HG03066 (cell line): ENCODE data around the gene CACNA1S.
A peak's percentile ranks its signal among the peaks of the same experiment; 100 is the strongest.

ENCODE experiments used
- ATAC-seq: cut with Tn5 transposase; IDR thresholded peaks from one replicate; pipeline ENCODE4 v1.9.1; 2021; ENCODE audit warnings: low read depth; ENCODE audit not compliant: unreplicated experiment

The CACNA1S gene

GRCh38 chr1:201112173-201112731, at the start of gene CACNA1S:
TSS of gene CACNA1S (minus strand) at chr1:201112426. CDS start at chr1:201112339, 87 bp downstream.
- no peak for ATAC-seq

DNA sequence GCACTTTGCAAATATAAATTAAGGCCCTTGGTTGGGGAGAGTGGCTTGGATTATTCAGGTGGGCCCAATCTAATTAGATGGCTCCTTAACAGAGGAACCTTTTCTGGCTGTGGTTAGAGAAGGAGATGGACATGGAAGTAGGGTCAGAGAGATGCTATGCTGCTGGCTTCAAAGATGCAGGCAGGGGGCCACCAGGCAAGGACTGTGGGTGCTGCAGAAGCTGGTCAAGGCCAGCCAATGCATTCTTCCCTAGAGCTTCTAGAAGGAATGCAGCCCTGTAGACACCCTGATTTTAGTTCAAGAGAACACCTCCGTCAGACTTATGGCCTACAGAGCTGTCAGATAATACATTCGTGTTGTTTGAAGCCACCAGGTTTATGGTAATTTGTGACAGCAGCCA, 45.7 kb upstream of the CACNA1S start:
- ATAC-seq, result no peak

DNA sequence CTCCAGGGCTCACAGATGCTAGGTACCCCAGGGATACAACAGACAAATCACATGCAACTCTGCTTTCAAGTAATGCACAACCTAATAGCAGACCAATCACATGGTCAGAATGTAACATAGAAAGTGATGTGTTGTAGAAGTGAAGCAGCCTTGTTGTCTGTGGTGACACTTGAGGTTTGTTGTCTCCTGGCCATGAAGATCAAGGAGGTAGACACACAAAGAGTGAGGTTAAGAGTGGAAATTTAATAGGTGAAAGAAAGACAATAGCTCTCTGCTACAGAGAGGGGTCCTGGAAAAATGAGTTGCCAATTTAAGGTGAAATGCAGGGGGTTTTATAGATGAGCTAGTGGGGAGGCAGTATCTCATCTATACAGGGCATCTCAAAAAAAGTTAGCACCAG, 44.6 kb upstream of the CACNA1S start:
- ATAC-seq, result no peak

GRCh38 chr1:201156346-201156745, 44.1 kb upstream of the CACNA1S start:
- ATAC-seq, result no peak

DNA sequence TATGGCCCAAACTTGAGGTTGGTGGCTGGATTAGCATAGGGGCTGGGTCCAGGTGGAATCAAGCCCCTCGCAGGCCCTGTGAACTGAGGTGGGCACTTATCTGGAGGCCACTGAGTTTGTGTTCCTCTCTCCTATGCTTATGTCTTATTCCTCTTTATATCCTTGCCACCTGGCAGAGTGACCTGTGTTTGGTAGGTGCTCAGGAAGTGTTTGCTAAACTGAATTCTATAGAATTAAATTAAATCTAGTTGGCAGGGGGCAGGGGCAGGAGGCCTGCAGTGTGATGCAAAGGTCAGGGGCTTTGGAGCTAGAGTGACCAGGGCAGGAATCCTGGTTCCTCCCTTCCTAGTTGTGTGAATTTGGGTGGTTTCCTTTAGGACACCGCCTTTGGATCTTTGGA, 43.1 kb upstream of the CACNA1S start:
- no peak for ATAC-seq

DNA sequence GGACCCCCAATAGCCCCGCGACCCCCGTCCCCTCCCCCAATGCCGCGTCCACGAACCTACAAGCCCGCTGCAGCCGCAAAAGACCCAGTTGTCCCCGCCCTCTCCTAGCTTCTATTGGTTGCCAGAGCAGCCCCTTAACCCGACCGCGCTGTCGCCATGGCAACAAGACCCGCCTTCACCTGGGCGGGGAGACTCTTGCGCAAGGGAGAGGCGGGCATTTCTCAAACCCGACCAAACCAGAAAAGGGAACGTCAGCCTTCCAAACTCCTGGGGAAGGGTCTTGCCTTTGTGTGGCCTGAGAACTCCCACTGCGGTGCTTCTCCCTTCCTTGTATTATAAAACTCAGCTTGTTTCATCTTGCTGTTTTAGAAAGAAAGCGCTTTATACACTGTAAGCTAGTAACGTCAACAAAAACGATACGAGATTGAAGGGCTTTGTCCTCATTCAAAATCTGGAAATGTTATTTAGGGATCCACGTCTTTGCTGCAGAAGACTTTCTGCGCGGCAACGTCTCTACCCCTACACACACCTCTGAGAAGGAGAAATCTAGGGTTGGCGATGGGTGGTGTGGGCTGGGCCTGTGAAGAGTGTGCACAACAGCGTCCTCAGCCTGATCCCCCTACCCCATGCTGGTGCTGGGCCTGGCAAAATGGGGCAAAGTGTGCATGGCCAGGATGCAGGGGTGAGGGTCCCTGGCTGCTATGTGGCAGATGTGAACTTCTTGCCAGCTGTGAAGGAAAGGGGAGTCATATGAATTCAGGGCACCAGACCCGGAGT, 42.4 kb upstream of the CACNA1S start, which contains the start of gene TMEM9:
Gene TMEM9 (minus strand): TSS at position 86 of the 777 bp plus-strand sequence. CDS start 551 bp downstream, outside the sequence.
- peak; percentile 99 for ATAC-seq

DNA sequence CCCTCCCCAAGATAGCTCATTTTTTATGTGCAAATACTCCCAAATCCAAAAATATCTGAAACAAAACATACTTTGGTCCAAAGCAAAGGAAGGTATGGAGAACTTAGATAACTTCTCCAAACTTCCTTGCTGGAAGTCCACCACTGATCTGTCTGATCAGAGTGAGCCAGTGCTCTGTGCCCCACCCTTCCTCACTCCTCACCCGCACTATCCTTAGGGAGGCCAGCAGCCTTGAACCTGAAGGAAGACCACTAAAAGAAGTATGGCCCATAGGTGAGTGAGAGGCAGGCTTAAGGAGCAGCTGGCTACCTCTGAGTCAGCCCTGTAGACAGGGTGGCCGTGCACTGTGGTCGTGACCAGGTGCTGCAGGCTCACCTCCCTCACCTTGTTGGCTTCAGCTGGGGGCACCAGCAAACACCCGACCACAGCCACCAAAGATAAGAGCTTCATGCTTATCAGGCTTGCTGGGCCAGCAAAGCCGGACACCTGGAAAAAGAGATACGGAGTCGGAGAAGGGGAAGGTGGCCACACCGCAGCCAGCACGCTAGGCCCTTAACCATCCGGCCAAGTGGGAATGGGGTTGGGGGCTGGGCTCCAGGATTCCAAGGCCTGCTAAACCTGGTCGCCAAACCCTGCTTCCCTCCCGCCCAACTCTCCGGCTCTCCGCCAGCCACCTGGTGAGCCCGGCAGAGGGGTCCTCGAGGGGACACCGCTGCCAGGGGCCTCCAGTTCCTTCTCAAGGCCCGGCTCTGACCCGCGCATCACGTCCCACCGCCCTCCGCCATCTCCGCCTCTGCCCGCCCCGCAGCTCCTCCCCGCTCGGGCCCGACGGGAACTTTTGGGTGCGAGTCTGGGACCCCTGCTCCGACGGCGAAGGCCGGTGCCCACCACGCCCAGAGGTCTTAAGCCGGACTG, 41.5 kb upstream of the CACNA1S start:
- peak; percentile 81 for ATAC-seq

GRCh38 chr1:201149400-201149799, 37.2 kb upstream of the CACNA1S start:
- no peak for ATAC-seq

GRCh38 chr1:201147396-201148015, 35.3 kb upstream of the CACNA1S start:
- ATAC-seq, result no peak

- ATAC-seq, result no peak
Observed at GRCh38 chr1:201146626-201147390, 34.6 kb upstream of the CACNA1S start.

DNA sequence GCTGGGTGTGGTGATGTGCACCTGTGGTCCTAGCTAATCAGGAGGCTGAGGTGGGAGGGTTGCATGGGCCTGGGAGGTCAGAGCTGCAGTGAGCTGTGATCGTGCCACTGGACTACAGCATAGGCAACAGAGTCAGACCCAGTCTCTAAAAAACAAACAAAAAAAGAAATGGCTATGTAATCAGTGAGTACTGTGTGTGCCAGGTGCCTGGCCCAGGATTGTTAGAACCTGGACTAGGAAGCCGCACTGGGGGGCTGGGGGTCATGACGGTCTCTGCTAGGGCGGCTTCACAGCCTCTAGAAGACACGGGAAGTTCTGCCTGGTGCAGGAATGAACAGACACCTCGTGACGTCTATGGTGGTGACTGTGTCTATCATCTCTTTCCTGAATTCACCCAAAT, 33.6 kb upstream of the CACNA1S start:
- no peak for ATAC-seq

GRCh38 chr1:201145132-201145531, 32.9 kb upstream of the CACNA1S start:
- no peak for ATAC-seq

- no peak for ATAC-seq
Observed at GRCh38 chr1:201144701-201145100, 32.5 kb upstream of the CACNA1S start.

- ATAC-seq, result no peak
Observed at GRCh38 chr1:201143726-201144635, 31.8 kb upstream of the CACNA1S start.

DNA sequence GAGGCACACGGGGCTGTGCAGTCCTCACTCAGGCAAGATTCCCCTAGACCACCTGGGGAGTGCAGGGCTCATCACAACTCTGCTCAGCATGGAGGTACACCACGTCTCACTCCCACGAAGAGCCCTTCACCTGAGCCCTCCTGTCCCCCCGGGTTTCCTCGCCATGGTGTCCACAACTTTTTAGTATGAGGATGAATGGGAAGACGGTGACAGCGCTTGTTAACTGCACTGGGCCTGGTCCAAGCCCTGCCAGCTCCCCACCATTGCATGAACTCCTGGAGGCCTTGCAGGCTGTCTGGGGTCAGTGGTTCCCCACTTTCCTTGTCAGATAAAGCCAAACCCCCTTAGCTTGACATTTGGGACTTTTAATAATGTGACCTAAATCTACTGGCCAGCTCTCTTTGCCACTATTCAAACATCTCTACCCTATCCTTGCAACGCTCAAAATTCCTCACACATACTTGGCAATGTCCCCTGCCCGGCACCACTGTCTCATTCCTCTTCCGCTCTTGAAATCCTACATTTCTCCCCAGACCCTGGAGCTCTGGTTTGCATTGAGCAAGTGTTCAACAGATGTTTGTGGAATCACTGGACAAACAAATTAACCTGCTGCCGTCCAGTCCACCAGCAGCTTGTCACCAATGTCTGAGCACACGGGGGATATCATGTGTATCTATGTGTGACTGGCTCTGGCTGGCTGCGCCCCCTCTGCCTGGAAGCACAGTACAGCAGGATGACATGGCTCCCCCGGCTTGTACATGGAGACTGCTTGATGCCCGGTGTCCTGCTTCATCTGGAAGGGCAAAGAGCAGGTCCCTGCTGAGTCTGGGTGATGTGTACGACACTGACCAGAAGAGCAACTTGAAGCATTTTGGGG, 30.9 kb upstream of the CACNA1S start:
- no peak for ATAC-seq

DNA sequence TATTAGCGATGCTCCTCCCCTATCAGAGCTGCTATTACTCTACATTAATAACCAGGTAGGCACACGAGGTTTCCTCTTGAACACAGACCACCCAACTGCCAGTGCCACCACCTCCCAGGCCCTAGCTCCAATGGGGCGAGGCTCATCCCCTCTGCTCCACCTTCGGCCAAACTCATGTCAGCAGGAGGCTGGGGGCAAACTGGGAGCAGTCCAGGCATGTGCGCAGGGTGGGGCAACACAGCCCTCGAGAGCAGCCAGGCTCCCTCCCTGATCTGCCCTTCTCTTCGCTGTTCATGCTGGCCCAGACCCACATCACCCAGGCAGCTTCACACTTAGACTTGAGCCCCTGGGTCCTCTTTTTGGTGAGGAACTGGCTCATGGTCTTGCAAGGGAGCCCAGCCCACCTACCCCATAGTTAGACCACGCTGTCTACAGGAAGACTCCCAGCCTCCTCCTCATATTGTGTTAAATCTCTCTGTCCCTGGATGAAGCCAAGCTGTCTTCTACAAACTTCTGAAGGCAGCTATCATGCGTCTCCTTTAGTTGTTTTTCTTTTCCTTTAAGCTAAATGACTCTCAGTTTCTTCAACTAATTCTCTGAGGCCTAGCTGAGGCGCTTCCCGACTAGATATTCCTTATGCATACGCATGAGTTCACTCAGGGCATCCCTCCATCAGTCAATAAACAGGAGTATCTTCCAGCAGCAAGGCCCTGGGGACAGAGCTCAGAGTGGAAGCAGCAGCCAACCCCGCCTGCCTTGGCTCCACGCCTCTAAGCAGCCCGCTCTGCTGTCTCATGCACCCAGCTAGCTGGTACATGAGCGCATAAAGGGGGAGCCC, 30.0 kb upstream of the CACNA1S start:
- no peak for ATAC-seq

DNA sequence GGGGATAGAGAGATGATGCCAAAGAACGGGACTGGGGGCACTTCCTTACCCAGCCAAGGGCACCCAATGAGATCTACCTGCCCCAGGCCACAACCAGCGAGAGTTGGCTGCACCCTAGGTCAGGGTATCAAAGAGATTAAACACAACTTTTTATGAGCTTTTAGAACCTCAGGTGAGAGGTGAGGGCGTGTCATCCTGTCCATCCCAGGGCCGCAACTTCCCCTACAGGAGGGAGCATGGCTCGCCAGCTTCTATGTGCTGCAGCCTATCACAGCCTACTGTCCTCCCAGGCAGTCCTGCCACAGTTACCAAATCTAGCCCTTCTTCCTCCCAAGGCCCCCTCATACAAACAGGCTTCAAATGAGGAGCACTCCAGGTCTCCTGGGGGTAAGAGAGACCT, 29.2 kb upstream of the CACNA1S start:
- ATAC-seq, result no peak
